K562 (cell line): ENCODE results near the gene KIF26B.
"Not testable (repeated sequence)": the region's sequence is repeated elsewhere in the genome, so short reads cannot be mapped to it uniquely, and the experiment has no call there.

Experiments used
- ATF3 ChIP-seq, 2 experiments: fragments of 450-650 bp in 1 of 2; sonication (generic) in 1 of 2; formaldehyde crosslinking in 1 of 2; IDR thresholded peaks in 1 of 2; conservative IDR thresholded peaks in 1 of 2; 2 replicates each; pipeline versions ENCODE4 v1.6.1 to v1.8.1; 2016 to 2023; ENCODE audit warnings: mild to moderate bottlenecking in 2 of 2, moderate library complexity in 2 of 2, inconsistent platforms in 1 of 2, missing genetic modification reagents in 1 of 2
- PHB2 ChIP-seq: fragments of 450-650 bp; IDR thresholded peaks from 2 replicates; pipeline ENCODE4 v1.6.1; 2017; ENCODE audit warnings: low read depth
- POLR2A ChIP-seq: fragments of 450-650 bp; conservative IDR thresholded peaks from 2 replicates; pipeline ENCODE4 v1.6.1; 2016
- ZNF639 ChIP-seq, 2 experiments: fragments of 200-800 bp in 1 of 2; sonication (Bioruptor generic) in 1 of 2; sonication (generic) in 1 of 2; formaldehyde crosslinking in 1 of 2; IDR thresholded peaks in 1 of 2; conservative IDR thresholded peaks in 1 of 2; 2 replicates each; pipeline versions ENCODE4 v1.5.0 to v1.6.1; 2016 to 2020; ENCODE audit warnings: missing compliant biosample characterization in 1 of 2, missing genetic modification characterization in 1 of 2, missing genetic modification reagents in 1 of 2

GRCh38 chr1:245323765-245324164 lies 169.0 kb downstream of the KIF26B start:
- not testable (repeated sequence) for TF ChIP-seq ZNF639 (CRISPR knock-in tag; conservative IDR thresholded peaks at IDR 0.05 in 1 of 2, IDR thresholded peaks at IDR 0.05 in 1 of 2); ATF3 (IDR thresholded peaks at IDR 0.05); ATF3 (CRISPR knock-in tag; conservative IDR thresholded peaks at IDR 0.05); PHB2; POLR2A
